ENCODE results near the gene GLP2R.

DNA sequence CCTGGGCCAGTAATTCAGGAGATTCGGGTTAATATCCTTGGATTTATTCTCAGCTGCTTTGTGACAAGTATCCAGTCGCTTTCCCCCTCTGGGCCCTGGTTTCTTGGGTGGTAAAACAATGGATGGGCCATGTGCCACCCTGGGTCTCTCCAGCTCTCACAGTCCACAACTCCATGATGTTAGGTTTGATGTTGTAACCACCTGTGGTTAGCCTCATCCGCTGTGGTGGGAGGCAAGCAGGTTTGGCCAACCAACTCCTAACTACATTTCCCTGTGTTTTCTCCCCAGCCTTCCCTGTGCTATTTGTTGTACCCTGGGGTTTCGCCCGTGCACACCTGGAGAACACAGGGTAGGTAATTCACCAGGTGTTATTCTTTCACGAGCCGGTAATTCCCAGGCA lies 35.1 kb downstream of the GLP2R start:
- TF ChIP-seq ZNF423 (tag by site-specific recombination; IDR thresholded peaks at IDR 0.05) (no peak), ELK4 (IDR thresholded peaks at IDR 0.05; ENCODE audit: borderline replicate concordance, low read depth, low read length) (no peak), FEZF1 (tag by site-specific recombination; IDR thresholded peaks at IDR 0.05) (no peak), ZNF600 (tag by site-specific recombination; IDR thresholded peaks at IDR 0.05) (no peak), ZNF660 (tag by site-specific recombination; IDR thresholded peaks at IDR 0.05) (no peak), ZNF529 (tag by site-specific recombination; IDR thresholded peaks at IDR 0.05; ENCODE audit: insufficient replicate concordance) (no peak), ZNF510 (tag by site-specific recombination; IDR thresholded peaks at IDR 0.05; ENCODE audit: insufficient replicate concordance) (no peak)
